GM12878 (cell line): Measurements from ENCODE around the gene NET1. TPM values are rescaled to one million over a fixed set of nuclear protein-coding genes. Genes with fewer than 3 reads are reported as not detected.

Experiments used
- ATAC-seq: fragments of 200-7000 bp; cut with Tn5 transposase; 3 replicates; pipeline ENCODE4 v1.9.1; 2020; ENCODE audit warnings: mild to moderate bottlenecking, moderate library complexity
- BruUV-seq: library from RNA; stranded (reverse); fragments of 400-500 nt; replicated peaks from 2 replicates; lab custom pipeline; 2021; lab: Mats Ljungman, UMichigan
- CTCF ChIA-PET: fragments of 300-600 bp; sonication (Branson Sonifier 250); formaldehyde crosslinking; extraction: SDS; loops from one replicate; lab custom pipeline; 2021; ENCODE audit warnings: inconsistent platforms; lab: Yijun Ruan, JAX
- POLR2A ChIA-PET: fragments of 350-600 bp; formaldehyde crosslinking; extraction: SDS; loops from one replicate; lab custom pipeline; 2021; ENCODE audit warnings: inconsistent platforms; lab: Charles Lee
- RAD21 ChIA-PET: fragments of 300-600 bp; sonication (Branson Sonifier 250); formaldehyde crosslinking; loops from one replicate; lab custom pipeline; 2023; ENCODE audit warnings: antibody characterized with exemption; ENCODE audit not compliant: unreplicated experiment; lab: Charles Lee
- SMC1A ChIA-PET: fragments of 300-600 bp; sonication (Branson Sonifier 250); formaldehyde crosslinking; loops from one replicate; lab custom pipeline; 2023; ENCODE audit not compliant: unreplicated experiment, uncharacterized antibody; lab: Charles Lee
- DNase-seq: peaks from one replicate; pipeline ENCODE4 v3.0.0-alpha.2; 2011; ENCODE audit warnings: low read depth, low spot score
- FAIRE-seq: peaks from 3 replicates; lab custom pipeline; 2011; peaks lifted over from hg19 to GRCh38; lab: Jason Lieb, UNC
- H2AFZ ChIP-seq: 2 replicates; pipeline ENCODE4 v1.6.0; 2011; ENCODE audit warnings: low read depth, low read length, control low read depth; ENCODE audit not compliant: control insufficient read depth
- H3K27ac ChIP-seq: 2 replicates; pipeline ENCODE4 v1.5.1; 2011; ENCODE audit warnings: control low read depth; ENCODE audit not compliant: control insufficient read depth, insufficient read depth
- H3K27me3 ChIP-seq, 2 experiments: replicated peaks in 1 of 2; 2 replicates each; pipeline versions ENCODE4 v1.6.0 to v1.6.1; 2011; ENCODE audit warnings: low read length in 1 of 2; ENCODE audit not compliant: control insufficient read depth in 2 of 2, insufficient read depth in 2 of 2
- H3K36me3 ChIP-seq, 2 experiments: 2 replicates each; pipeline ENCODE4 v1.5.1; 2011; ENCODE audit warnings: low read length in 1 of 2; ENCODE audit not compliant: control insufficient read depth in 2 of 2, insufficient read depth in 2 of 2
- H3K4me1 ChIP-seq: 2 replicates; pipeline ENCODE4 v1.6.1; 2011; ENCODE audit warnings: mild to moderate bottlenecking, low read length, moderate library complexity, mixed read lengths; ENCODE audit not compliant: control insufficient read depth, insufficient read depth
- H3K4me2 ChIP-seq: 2 replicates; pipeline ENCODE4 v1.6.0; 2011; ENCODE audit warnings: control low read depth; ENCODE audit not compliant: control insufficient read depth, insufficient read depth
- H3K4me3 ChIP-seq: fragments of 200-600 bp; sonication (generic); 2 replicates; pipeline ENCODE4 v1.5.1; 2016
- H3K79me2 ChIP-seq: 2 replicates; pipeline ENCODE4 v1.6.0; 2011; ENCODE audit warnings: low read length; ENCODE audit not compliant: control insufficient read depth, insufficient read depth
- H3K9ac ChIP-seq: 2 replicates; pipeline ENCODE4 v1.8.0; 2011; ENCODE audit warnings: low read length, control low read depth, mixed read lengths; ENCODE audit not compliant: control insufficient read depth, insufficient read depth
- H3K9me3 ChIP-seq: replicated peaks from 3 replicates; pipeline ENCODE4 v1.5.1; 2011; ENCODE audit warnings: mild to moderate bottlenecking, low read length; ENCODE audit not compliant: control insufficient read depth, insufficient read depth
- H4K20me1 ChIP-seq: 2 replicates; pipeline ENCODE4 v1.6.0; 2011; ENCODE audit not compliant: control insufficient read depth, insufficient read depth
- ATF3 ChIP-seq: IDR thresholded peaks from 2 replicates; pipeline ENCODE4 v1.6.1; 2011; ENCODE audit warnings: low read depth, mild to moderate bottlenecking, low read length, moderate library complexity, borderline replicate concordance; ENCODE audit errors: extremely low read depth
- E2F4 ChIP-seq: IDR thresholded peaks from 2 replicates; pipeline ENCODE4 v1.6.1; 2012; ENCODE audit warnings: low read depth, low read length, improper control_type of control experiment
- MTA3 ChIP-seq: IDR thresholded peaks from 2 replicates; pipeline ENCODE4 v1.6.1; 2012; ENCODE audit warnings: low read length, inconsistent platforms, borderline replicate concordance
- NFYA ChIP-seq: IDR thresholded peaks from 2 replicates; pipeline ENCODE4 v1.6.1; 2011; ENCODE audit warnings: low read depth, mild to moderate bottlenecking, low read length, improper control_type of control experiment, borderline replicate concordance
- TBL1XR1 ChIP-seq: IDR thresholded peaks from 2 replicates; pipeline ENCODE4 v1.6.1; 2012; ENCODE audit warnings: low read depth, low read length, improper control_type of control experiment
- WGBS: methylation state at CpG from one replicate; pipeline ENCODE4 v1.1.6; 2016; ENCODE audit warnings: low lambda C conversion rate; ENCODE audit not compliant: insufficient replicate concordance, insufficient coverage; ENCODE audit errors: missing lambda C conversion rate; 5-methylcytosine and 5-hydroxymethylcytosine counted together
- in situ Hi-C: fragments of 300-500 bp; cut with MboI; formaldehyde crosslinking; loops from 9 replicates; pipeline ENCODE4 v1.14.3; 2018; ENCODE audit warnings: mixed read lengths
- intact Hi-C: fragments of 100-400 bp; cut with micrococcal nuclease; formaldehyde crosslinking; loops from one replicate; pipeline ENCODE4 v1.14.2; 2022; ENCODE audit not compliant: unreplicated experiment
- polyA plus RNA-seq, 11 experiments: library from polyadenylated mRNA; depleted of rRNA in 4 of 11; unstranded in 6 of 11; stranded (reverse) in 5 of 11; fragments of >200 nt; fragmentation: Nextera tagmentation in 4 of 11; fragmentation: Illumina TruSeq in 1 of 11; extraction: Ambion mirVana in 4 of 11; extraction: Trizol in 1 of 11; gene quantifications; 1 replicate in 1 of 11; 2 replicates in 10 of 11; pipeline versions ENCODE4 v1.2.1 to v1.2.3, GENCODE V29; 2011 to 2016; ENCODE audit warnings: inconsistent platforms in 2 of 11, missing spikeins in 2 of 11, low read depth in 1 of 11
- total RNA-seq, 4 experiments: library from RNA; depleted of rRNA in 3 of 4; stranded (reverse); fragments of >200 nt in 3 of 4; fragmentation: Illumina TruSeq in 1 of 4; extraction: Trizol in 1 of 4; gene quantifications; 2 replicates each; pipeline versions ENCODE4 v1.2.1 to v1.2.3, GENCODE V29; 2013 to 2021

The NET1 gene
- total and polyA plus RNA-seq, 10 of the 15 experiments (the other 5 are each of a cell fraction or from before 2014, with no cell fraction given): 6.5 to 22.7 (median 18.4) TPM

GRCh38 chr10:5373307-5373706 lies 39.0 kb upstream of the NET1 start:
- TF ChIP-seq MTA3 (no peak), TBL1XR1 (no peak), NFYA (no peak), E2F4 (no peak), ATF3 (no peak)
- intact Hi-C loops (no loop called here), in situ Hi-C loops (no loop called here)
- Histone ChIP-seq H3K36me3 (no peaks in the 10 kb centered on the region), H3K4me1 (no peaks in the 10 kb centered on the region), H3K27me3 (no peaks in the 10 kb centered on the region), H3K79me2 (no peaks in the 10 kb centered on the region), H4K20me1 (no peaks in the 10 kb centered on the region), H3K27ac (no peak overlapping the region), H3K4me2 (no peak overlapping the region), H3K9ac (no peak overlapping the region), H3K4me3 (no peak overlapping the region), H2AFZ (no peak overlapping the region), H3K9me3 (no peaks in the 10 kb centered on the region; the same call in 2 of the 3 replicates)
- ChIA-PET POLR2A (no interaction called here), SMC1A (no interaction called here), CTCF (no interaction called here), RAD21 (no interaction called here)
- 21% methylated on average over 4 of the region's 4 CpGs for WGBS
- no peak for FAIRE-seq
- no peak for ATAC-seq
- BruUV-seq: no TSS peak
- no peak for DNase-seq
